ENCODE measurements around the gene SEPTIN2.

SEPTIN2 gene

GRCh38 chr2:241289597-241289996 is 26.1 kb upstream of the SEPTIN2 start (continued):
- TF ChIP-seq CSRNP3 (CRISPR knock-in tag; IDR thresholded peaks at IDR 0.05) (no peak), SNAI2 (CRISPR knock-in tag; IDR thresholded peaks at IDR 0.05) (no peak), ZNF8 (CRISPR knock-in tag; IDR thresholded peaks at IDR 0.05) (no peak), ZC3H10 (CRISPR knock-in tag; IDR thresholded peaks at IDR 0.05) (no peak), ESRRG (CRISPR knock-in tag; IDR thresholded peaks at IDR 0.05) (no peak)

- TF ChIP-seq ESRRG (CRISPR knock-in tag; IDR thresholded peaks at IDR 0.05) = no peak
- TF ChIP-seq CSRNP3 (CRISPR knock-in tag; IDR thresholded peaks at IDR 0.05) = no peak
- no peak for TF ChIP-seq CREB5 (CRISPR knock-in tag; IDR thresholded peaks at IDR 0.05; ENCODE audit: low read depth)
- no peak for TF ChIP-seq TOX (CRISPR knock-in tag; IDR thresholded peaks at IDR 0.05; ENCODE audit: borderline replicate concordance)
- TF ChIP-seq CSDC2 (CRISPR knock-in tag; IDR thresholded peaks at IDR 0.05) = no peak
- TF ChIP-seq PATZ1 (CRISPR knock-in tag; IDR thresholded peaks at IDR 0.05; ENCODE audit: borderline replicate concordance) = no peak
- no peak for TF ChIP-seq ZNF8 (CRISPR knock-in tag; IDR thresholded peaks at IDR 0.05)
- no peak for TF ChIP-seq SNAI2 (CRISPR knock-in tag; IDR thresholded peaks at IDR 0.05)
- no peak for ATAC-seq
These were observed 24.6 kb upstream of the SEPTIN2 start for GRCh38 chr2:241291153-241291552.

GRCh38 chr2:241291977-241292376 is 23.7 kb upstream of the SEPTIN2 start:
- no peak for TF ChIP-seq ZFP3 (CRISPR knock-in tag; IDR thresholded peaks at IDR 0.05)
- no peak for TF ChIP-seq ZC3H10 (CRISPR knock-in tag; IDR thresholded peaks at IDR 0.05)
- no peak for TF ChIP-seq ZNF70 (CRISPR knock-in tag; IDR thresholded peaks at IDR 0.05)
- TF ChIP-seq CSRNP3 (CRISPR knock-in tag; IDR thresholded peaks at IDR 0.05) = no peak
- TF ChIP-seq PPARA (CRISPR knock-in tag; IDR thresholded peaks at IDR 0.05; ENCODE audit: borderline replicate concordance) = no peak
- TF ChIP-seq ZNF565 (CRISPR knock-in tag; conservative IDR thresholded peaks at IDR 0.05; ENCODE audit: low read depth) = no peak
- TF ChIP-seq CREB5 (CRISPR knock-in tag; IDR thresholded peaks at IDR 0.05; ENCODE audit: low read depth) = no peak
- TF ChIP-seq CSDC2 (CRISPR knock-in tag; IDR thresholded peaks at IDR 0.05) = no peak
- no peak for TF ChIP-seq OSR1 (CRISPR knock-in tag; IDR thresholded peaks at IDR 0.05)
- no peak for TF ChIP-seq ARNTL (CRISPR knock-in tag; IDR thresholded peaks at IDR 0.05; ENCODE audit: borderline replicate concordance, low read depth)
- TF ChIP-seq ZNF8 (CRISPR knock-in tag; IDR thresholded peaks at IDR 0.05) = no peak
- no peak for TF ChIP-seq POU6F1 (CRISPR knock-in tag; IDR thresholded peaks at IDR 0.05; ENCODE audit: borderline replicate concordance, low read depth)
- TF ChIP-seq GLIS3 (CRISPR knock-in tag; IDR thresholded peaks at IDR 0.05) = no peak
- no peak for TF ChIP-seq PATZ1 (CRISPR knock-in tag; IDR thresholded peaks at IDR 0.05; ENCODE audit: borderline replicate concordance)
- no peak for TF ChIP-seq BACH2 (CRISPR knock-in tag; IDR thresholded peaks at IDR 0.05; ENCODE audit: borderline replicate concordance)
- no peak; the same call in 1 of the 2 replicates for TF ChIP-seq TCF4 (CRISPR knock-in tag; IDR thresholded peaks at IDR 0.05; ENCODE audit: borderline replicate concordance)
- no peak for TF ChIP-seq ESRRG (CRISPR knock-in tag; IDR thresholded peaks at IDR 0.05)
- TF ChIP-seq ISL1 (CRISPR knock-in tag; IDR thresholded peaks at IDR 0.05) = no peak
- no peak for TF ChIP-seq TOX (CRISPR knock-in tag; IDR thresholded peaks at IDR 0.05; ENCODE audit: borderline replicate concordance)
- TF ChIP-seq TSHZ2 (CRISPR knock-in tag; IDR thresholded peaks at IDR 0.05) = no peak
- no peak for ATAC-seq
